Endodermal cell (in vitro differentiated cells): ENCODE measurements around the gene KCNA5. TPM values are rescaled to one million over a fixed set of nuclear protein-coding genes. Genes with fewer than 3 reads are reported as not detected.

Experiments used
- DNase-seq: peaks from one replicate; pipeline ENCODE4 v3.0.0-alpha.2; 2017
- H3K27ac ChIP-seq: 2 replicates; pipeline ENCODE4 v1.5.1; 2013; ENCODE audit warnings: mild to moderate bottlenecking, low read depth, low read length, moderate library complexity
- H3K27me3 ChIP-seq: 2 replicates; pipeline ENCODE4 v1.6.1; 2013; ENCODE audit warnings: mild to moderate bottlenecking, low read length, moderate library complexity; ENCODE audit not compliant: insufficient read depth, control insufficient read depth, poor library complexity, severe bottlenecking
- H3K36me3 ChIP-seq: 2 replicates; pipeline ENCODE4 v1.7.0; 2013; ENCODE audit warnings: mild to moderate bottlenecking, low read length, moderate library complexity; ENCODE audit not compliant: control insufficient read depth, insufficient read depth
- H3K4me1 ChIP-seq: one replicate; pipeline ENCODE4 v1.7.0; 2013; ENCODE audit warnings: low read length; ENCODE audit not compliant: control insufficient read depth, insufficient read depth
- H3K4me3 ChIP-seq: 2 replicates; pipeline ENCODE4 v1.5.1; 2013; ENCODE audit warnings: mild to moderate bottlenecking, low read length, moderate library complexity
- H3K9ac ChIP-seq: 2 replicates; pipeline ENCODE4 v1.6.1; 2013; ENCODE audit warnings: mild to moderate bottlenecking, low read length, moderate library complexity; ENCODE audit not compliant: poor library complexity, severe bottlenecking; ENCODE audit errors: extremely low read depth
- H3K9me3 ChIP-seq: 2 replicates; pipeline ENCODE4 v1.6.1; 2013; ENCODE audit warnings: mild to moderate bottlenecking, low read length, moderate library complexity; ENCODE audit not compliant: control insufficient read depth
- H3K27ac Mint-ChIP-seq: 2 replicates; pipeline ENCODE4 v1.8.0; 2020; ENCODE audit warnings: mixed read lengths
- H3K27me3 Mint-ChIP-seq: 2 replicates; pipeline ENCODE4 v1.8.0; 2021; ENCODE audit warnings: mild to moderate bottlenecking, mixed read lengths; ENCODE audit not compliant: insufficient read depth
- H3K36me3 Mint-ChIP-seq: 2 replicates; pipeline ENCODE4 v1.8.0; 2020; ENCODE audit warnings: low read depth, mixed read lengths
- H3K4me1 Mint-ChIP-seq: 2 replicates; pipeline ENCODE4 v1.8.0; 2020; ENCODE audit warnings: mixed read lengths
- H3K4me3 Mint-ChIP-seq: 2 replicates; pipeline ENCODE4 v1.8.0; 2020; ENCODE audit warnings: mild to moderate bottlenecking, moderate library complexity, mixed read lengths
- H3K9me3 Mint-ChIP-seq: 2 replicates; pipeline ENCODE4 v1.8.0; 2020; ENCODE audit warnings: mild to moderate bottlenecking, mixed read lengths
- WGBS, 2 experiments: methylation state at CpG; one replicate each; pipeline versions ENCODE4 v1.1.5 to v1.1.7; 2013; ENCODE audit warnings: missing lambda C conversion rate in 2 of 2, mixed read lengths in 1 of 2; ENCODE audit not compliant: insufficient coverage in 1 of 2, insufficient read length in 1 of 2; 5-methylcytosine and 5-hydroxymethylcytosine counted together
- total RNA-seq, 2 donors: library from RNA; stranded (reverse); fragmentation: NEBNext Ultra II Directional in 1 of 2; extraction: Animal tissue kit (Norgen Biotek cat#: 25700) in 1 of 2; gene quantifications; 2 replicates in 1 of 2; 3 replicates in 1 of 2; pipeline ENCODE4 v1.2.1, GENCODE V29; 2021
- TF ChIP-seq, protein P1 (sequence below): fragments of 200-600 bp; sonication (generic); conservative IDR thresholded peaks from 2 replicates; pipeline ENCODE4 v1.5.0; 2021; ENCODE audit warnings: antibody characterized with exemption, mild to moderate bottlenecking

The KCNA5 gene
- total RNA-seq, 2 donors from 2014 or later, result not detected

DNA sequence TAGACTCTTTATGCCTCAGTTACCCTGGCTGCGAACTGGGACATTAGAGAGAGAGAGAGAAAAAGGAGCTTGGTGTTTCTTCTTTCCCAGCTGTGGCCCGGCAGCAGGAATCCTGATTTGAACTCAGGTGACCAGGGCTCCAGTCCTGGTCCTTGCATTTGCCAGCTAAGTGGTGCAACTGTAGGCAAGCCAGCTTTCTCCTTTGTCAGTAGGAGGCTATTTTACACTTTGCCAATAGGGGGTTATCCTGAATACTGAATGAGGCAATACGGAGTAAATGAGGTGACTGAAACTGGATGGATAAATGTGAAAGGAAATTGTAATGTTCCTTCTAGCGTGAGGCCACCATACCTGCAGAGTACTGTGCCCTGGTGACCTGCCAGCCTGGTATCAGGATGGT, 27.8 kb downstream of the KCNA5 start:
- Mint-ChIP-seq H3K27ac (peak overlapping the region; percentile 60), H3K36me3 (no peaks in the 10 kb centered on the region), H3K4me1 (peaks cover 47% of the 10 kb centered on the region), H3K9me3 (no peaks in the 10 kb centered on the region), H3K4me3 (no peak overlapping the region), H3K27me3 (peaks cover 12% of the 10 kb centered on the region)
- no peak for DNase-seq
- Histone ChIP-seq H3K9ac (no peak overlapping the region), H3K4me3 (no peak overlapping the region), H3K27me3 (peaks cover under 1% of the 10 kb centered on the region), H3K36me3 (no peaks in the 10 kb centered on the region), H3K9me3 (no peaks in the 10 kb centered on the region), H3K4me1 (peaks cover 18% of the 10 kb centered on the region), H3K27ac (no peak overlapping the region)
- TF ChIP-seq, protein P1, sequence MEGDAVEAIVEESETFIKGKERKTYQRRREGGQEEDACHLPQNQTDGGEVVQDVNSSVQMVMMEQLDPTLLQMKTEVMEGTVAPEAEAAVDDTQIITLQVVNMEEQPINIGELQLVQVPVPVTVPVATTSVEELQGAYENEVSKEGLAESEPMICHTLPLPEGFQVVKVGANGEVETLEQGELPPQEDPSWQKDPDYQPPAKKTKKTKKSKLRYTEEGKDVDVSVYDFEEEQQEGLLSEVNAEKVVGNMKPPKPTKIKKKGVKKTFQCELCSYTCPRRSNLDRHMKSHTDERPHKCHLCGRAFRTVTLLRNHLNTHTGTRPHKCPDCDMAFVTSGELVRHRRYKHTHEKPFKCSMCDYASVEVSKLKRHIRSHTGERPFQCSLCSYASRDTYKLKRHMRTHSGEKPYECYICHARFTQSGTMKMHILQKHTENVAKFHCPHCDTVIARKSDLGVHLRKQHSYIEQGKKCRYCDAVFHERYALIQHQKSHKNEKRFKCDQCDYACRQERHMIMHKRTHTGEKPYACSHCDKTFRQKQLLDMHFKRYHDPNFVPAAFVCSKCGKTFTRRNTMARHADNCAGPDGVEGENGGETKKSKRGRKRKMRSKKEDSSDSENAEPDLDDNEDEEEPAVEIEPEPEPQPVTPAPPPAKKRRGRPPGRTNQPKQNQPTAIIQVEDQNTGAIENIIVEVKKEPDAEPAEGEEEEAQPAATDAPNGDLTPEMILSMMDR, result peak; percentile 71
- WGBS, 2 experiments, result 67 to 69% methylated on average over 1 to 4 of the region's 4 CpGs

DNA sequence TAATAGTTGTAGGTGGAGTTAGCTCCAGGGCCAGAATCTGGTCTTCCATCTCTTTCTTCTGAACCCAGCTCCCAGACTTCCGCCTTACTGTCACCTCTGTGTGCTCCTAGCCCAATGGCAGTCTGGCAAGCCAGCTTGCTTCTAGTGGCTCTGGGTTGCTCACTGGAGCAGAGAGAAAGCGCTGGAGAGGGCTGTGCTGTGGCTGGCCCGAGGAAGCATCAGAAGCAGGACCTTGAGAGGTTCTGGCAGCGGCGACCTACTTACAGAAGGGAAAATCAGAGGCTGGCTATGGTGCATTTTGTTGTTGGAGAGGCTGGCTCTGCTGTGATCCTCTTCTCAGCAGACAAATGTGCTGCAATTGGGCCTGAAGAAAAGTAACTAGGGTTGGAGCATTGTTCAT, 28.6 kb downstream of the KCNA5 start:
- DNase-seq, result no peak
- TF ChIP-seq, protein P1, result no peak
- no peak overlapping the region for H3K27ac ChIP-seq
- 86 to 93% methylated on average over 2 to 5 of the region's 5 CpGs for WGBS, 2 experiments
- H3K27me3 Mint-ChIP-seq, result peaks cover 12% of the 10 kb centered on the region
- H3K36me3 ChIP-seq, result no peaks in the 10 kb centered on the region
- H3K4me1 ChIP-seq, result peaks cover 18% of the 10 kb centered on the region
- H3K4me3 ChIP-seq, result no peak overlapping the region
- H3K4me1 Mint-ChIP-seq, result peaks cover 47% of the 10 kb centered on the region
- H3K4me3 Mint-ChIP-seq, result no peak overlapping the region
- no peaks in the 10 kb centered on the region for H3K9me3 ChIP-seq
- no peaks in the 10 kb centered on the region for H3K9me3 Mint-ChIP-seq
- H3K27me3 ChIP-seq, result peaks cover 7% of the 10 kb centered on the region
- H3K36me3 Mint-ChIP-seq, result no peaks in the 10 kb centered on the region
- no peak overlapping the region for H3K27ac Mint-ChIP-seq
- no peak overlapping the region for H3K9ac ChIP-seq

DNA sequence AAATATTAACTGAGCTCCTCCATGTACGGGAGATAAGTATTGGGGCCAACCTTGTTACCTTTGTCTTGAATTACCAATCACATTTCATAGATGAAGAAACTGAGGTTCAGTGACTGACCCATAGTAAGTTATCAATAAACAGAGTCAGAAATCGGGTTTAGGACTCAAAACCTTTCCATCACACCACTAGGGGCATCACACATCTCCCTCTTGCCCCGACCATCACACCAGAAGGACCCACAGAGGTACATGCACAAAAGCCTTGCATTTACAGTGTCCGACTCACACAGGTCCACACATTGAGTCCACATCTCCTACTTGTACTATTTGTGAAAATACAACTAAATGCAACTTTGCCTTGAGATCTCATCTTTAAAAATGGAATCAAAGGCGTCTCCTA, 29.4 kb downstream of the KCNA5 start:
- Mint-ChIP-seq H3K36me3 (no peaks in the 10 kb centered on the region), H3K4me3 (no peak overlapping the region)

More for the DNA sequence above, 29.4 kb downstream of the KCNA5 start:
- Histone ChIP-seq H3K36me3 (no peaks in the 10 kb centered on the region), H3K9me3 (no peaks in the 10 kb centered on the region), H3K9ac (no peak overlapping the region), H3K4me3 (no peak overlapping the region), H3K27me3 (peaks cover 7% of the 10 kb centered on the region), H3K27ac (no peak overlapping the region), H3K4me1 (peaks cover 18% of the 10 kb centered on the region)
- H3K9me3 Mint-ChIP-seq, result no peaks in the 10 kb centered on the region
- 83 to 86% methylated on average over 3 to 5 of the region's 5 CpGs for WGBS, 2 experiments
- TF ChIP-seq, protein P1, result peak; percentile 70
- H3K4me1 Mint-ChIP-seq, result peaks cover 44% of the 10 kb centered on the region
- H3K27ac Mint-ChIP-seq, result no peak overlapping the region
- peaks cover 16% of the 10 kb centered on the region for H3K27me3 Mint-ChIP-seq
- no peak for DNase-seq
